Tibial nerve (tissue), 4 donors: Measurements from ENCODE around the gene RAPGEF2. TPM values are rescaled to one million over a fixed set of nuclear protein-coding genes. Genes with fewer than 3 reads are reported as not detected.

ENCODE experiments used
- DNase-seq, 2 donors: peaks; one replicate each; pipeline ENCODE4 v3.0.0-alpha.2; 2019; ENCODE audit warnings: low spot score in 2 of 2
- H3K27ac ChIP-seq, 4 donors: fragments of 200-600 bp; sonication (generic) in 3 of 4; one replicate each; pipeline ENCODE4 v1.5.1; 2017 to 2019; ENCODE audit warnings: mild to moderate bottlenecking in 1 of 4
- H3K27me3 ChIP-seq, 2 donors: fragments of 200-600 bp; sonication (generic) in 1 of 2; one replicate each; pipeline versions ENCODE4 v1.5.1 to v1.6.0; 2017 to 2019
- H3K36me3 ChIP-seq, 3 donors: fragments of 200-600 bp; sonication (generic); one replicate each; pipeline ENCODE4 v1.5.1; 2018 to 2019
- H3K4me1 ChIP-seq, 4 donors: fragments of 200-600 bp; sonication (generic) in 3 of 4; one replicate each; pipeline ENCODE4 v1.5.1; 2017 to 2019
- H3K4me3 ChIP-seq, 4 donors: fragments of 200-600 bp; sonication (generic) in 3 of 4; one replicate each; pipeline ENCODE4 v1.5.1; 2017 to 2019; ENCODE audit warnings: mild to moderate bottlenecking in 1 of 4, moderate library complexity in 1 of 4
- H3K9me3 ChIP-seq, 4 donors: fragments of 200-600 bp; sonication (generic) in 3 of 4; one replicate each; pipeline ENCODE4 v1.5.1; 2017 to 2019
- EP300 ChIP-seq, 2 donors: sonication (generic); formaldehyde crosslinking; IDR thresholded peaks; one replicate each; pipeline ENCODE4 v1.6.1; 2017; ENCODE audit warnings: antibody characterized with exemption in 2 of 2, mild to moderate bottlenecking in 1 of 2
- POLR2A ChIP-seq, 2 donors: fragments of 450-650 bp; IDR thresholded peaks; one replicate each; pipeline ENCODE4 v1.6.1; 2017; ENCODE audit warnings: antibody characterized with exemption in 2 of 2, mild to moderate bottlenecking in 2 of 2, moderate library complexity in 2 of 2
- WGBS, 2 donors: methylation state at CpG; one replicate each; pipeline ENCODE4 v1.1.5; 2018; 5-methylcytosine and 5-hydroxymethylcytosine counted together
- total RNA-seq, 4 donors: library from RNA; depleted of rRNA; stranded (reverse); fragments of >200 nt; gene quantifications; one replicate each; pipeline ENCODE4 v1.1.0, GENCODE V29; 2016
- TF ChIP-seq, protein P1 (sequence below), 5 experiments: fragments of 200-600 bp in 3 of 5; fragments of 450-650 bp in 2 of 5; sonication (generic) in 3 of 5; IDR thresholded peaks; one replicate each; pipeline ENCODE4 v1.5.1; 2016 to 2019; ENCODE audit warnings: antibody characterized with exemption in 5 of 5, mild to moderate bottlenecking in 3 of 5, moderate library complexity in 2 of 5

RAPGEF2 gene
- total RNA-seq, 4 donors from 2014 or later: 61.0 to 81.5 (median 69.5) TPM

DNA sequence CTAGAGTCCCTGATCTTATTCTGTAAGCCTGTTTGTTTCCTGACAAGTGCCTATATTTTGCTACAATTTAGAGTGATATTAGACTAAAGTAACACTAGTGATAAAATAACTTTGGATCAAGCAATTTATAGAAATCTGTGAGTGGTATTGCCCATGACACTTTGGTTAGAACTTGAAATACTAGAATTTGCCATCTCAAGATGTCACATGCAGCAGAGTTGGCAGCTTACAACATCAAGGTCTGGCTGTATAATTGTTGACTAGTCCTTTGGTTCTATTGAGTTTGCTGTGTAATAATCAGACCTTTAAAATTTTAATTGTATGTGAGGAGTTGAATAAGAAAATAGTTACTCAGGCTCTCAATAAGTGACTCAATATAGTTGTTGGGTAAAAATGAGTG is 167.1 kb downstream of the RAPGEF2 start:
- Histone ChIP-seq H3K9me3 (no peaks in the 10 kb centered on the region), H3K27me3 (no peaks in the 10 kb centered on the region), H3K4me1 (peaks cover 0 to 71% (median 19%) of the 10 kb centered on the region in 4 donors), H3K27ac (peak overlapping the region in 3 of 4 donors; percentile 1 to 81 (median 81)), H3K4me3 (no peak overlapping the region), H3K36me3 (no peaks in the 10 kb centered on the region)
- TF ChIP-seq, protein P1, sequence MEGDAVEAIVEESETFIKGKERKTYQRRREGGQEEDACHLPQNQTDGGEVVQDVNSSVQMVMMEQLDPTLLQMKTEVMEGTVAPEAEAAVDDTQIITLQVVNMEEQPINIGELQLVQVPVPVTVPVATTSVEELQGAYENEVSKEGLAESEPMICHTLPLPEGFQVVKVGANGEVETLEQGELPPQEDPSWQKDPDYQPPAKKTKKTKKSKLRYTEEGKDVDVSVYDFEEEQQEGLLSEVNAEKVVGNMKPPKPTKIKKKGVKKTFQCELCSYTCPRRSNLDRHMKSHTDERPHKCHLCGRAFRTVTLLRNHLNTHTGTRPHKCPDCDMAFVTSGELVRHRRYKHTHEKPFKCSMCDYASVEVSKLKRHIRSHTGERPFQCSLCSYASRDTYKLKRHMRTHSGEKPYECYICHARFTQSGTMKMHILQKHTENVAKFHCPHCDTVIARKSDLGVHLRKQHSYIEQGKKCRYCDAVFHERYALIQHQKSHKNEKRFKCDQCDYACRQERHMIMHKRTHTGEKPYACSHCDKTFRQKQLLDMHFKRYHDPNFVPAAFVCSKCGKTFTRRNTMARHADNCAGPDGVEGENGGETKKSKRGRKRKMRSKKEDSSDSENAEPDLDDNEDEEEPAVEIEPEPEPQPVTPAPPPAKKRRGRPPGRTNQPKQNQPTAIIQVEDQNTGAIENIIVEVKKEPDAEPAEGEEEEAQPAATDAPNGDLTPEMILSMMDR (IDR thresholded peaks at IDR 0.05): no peak
- TF ChIP-seq POLR2A (IDR thresholded peaks at IDR 0.05) (no peak), EP300 (IDR thresholded peaks at IDR 0.05) (no peak)
- no peak for DNase-seq

DNA sequence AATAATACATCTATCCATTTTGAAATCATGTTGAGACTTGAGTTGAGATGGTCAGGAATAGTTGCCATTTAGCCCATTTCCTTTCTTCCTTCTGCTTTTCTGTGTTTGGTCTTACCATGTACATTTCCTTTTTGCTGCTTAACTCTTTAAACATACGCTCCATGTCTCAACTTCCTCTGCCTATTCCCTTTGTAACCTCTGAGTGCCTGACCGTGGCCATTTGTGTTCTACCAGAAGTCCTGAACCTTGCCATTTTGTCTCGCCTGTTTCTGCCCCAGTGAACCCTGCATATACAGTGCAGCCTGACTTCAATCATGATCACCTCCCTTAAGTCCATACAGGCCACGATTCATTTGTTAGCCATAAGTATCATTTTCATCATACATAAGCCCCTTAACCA is 169.0 kb downstream of the RAPGEF2 start:
- Histone ChIP-seq H3K9me3 (no peaks in the 10 kb centered on the region), H3K36me3 (no peaks in the 10 kb centered on the region), H3K27me3 (no peaks in the 10 kb centered on the region), H3K4me3 (no peak overlapping the region), H3K4me1 (peaks cover 0 to 66% (median 17%) of the 10 kb centered on the region in 4 donors), H3K27ac (peak overlapping the region in 2 of 4 donors; percentile 44 to 81)
- DNase-seq: no peak
- TF ChIP-seq POLR2A (IDR thresholded peaks at IDR 0.05) (no peak), EP300 (IDR thresholded peaks at IDR 0.05) (peak in 1 of 2 donors; percentile 32)
- TF ChIP-seq, protein P1 (IDR thresholded peaks at IDR 0.05): no peak
- 61 to 76% methylated on average over 4 of the region's 4 CpGs for WGBS, 2 donors

DNA sequence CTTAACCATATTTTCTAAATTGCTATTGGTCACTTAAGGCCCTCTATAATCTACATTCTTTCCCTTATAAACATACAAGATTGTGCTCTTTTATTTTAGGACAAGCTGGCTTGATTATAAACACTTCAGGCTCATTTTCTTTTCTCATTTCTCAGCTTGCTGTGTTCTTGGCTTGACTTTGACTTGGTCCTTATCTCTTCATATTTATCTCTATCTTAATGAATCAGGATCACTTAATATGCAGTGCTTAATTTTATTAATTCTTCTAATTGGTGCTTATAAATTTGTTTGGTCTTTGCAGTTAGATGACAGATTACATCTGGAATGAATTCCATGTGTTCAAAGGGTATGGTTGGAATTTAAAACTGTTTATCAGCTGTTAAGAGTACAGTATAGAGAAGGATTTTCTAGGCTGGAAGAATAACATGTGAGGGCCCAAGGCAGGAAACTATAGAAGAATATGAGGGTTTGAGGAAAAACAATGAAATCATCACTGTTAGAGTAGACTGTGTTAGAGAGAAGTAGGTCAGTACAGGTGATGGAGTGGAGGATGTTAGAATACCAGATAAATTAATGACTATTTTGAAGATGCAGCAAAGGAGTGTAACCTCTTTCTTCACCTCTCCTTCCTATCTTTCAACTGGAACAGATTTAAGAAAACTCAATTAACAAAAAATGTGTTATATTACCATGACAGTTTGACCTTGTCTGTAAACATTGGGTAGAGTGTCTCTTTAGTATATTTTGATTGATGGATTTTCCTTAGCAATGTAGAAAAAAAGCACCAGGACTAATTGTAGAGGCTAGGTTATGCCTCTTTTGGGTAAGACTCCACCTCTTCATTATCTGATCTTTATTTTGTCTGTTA is 169.6 kb downstream of the RAPGEF2 start:
- no peak for DNase-seq
- Histone ChIP-seq H3K27me3 (no peaks in the 10 kb centered on the region), H3K4me1 (peaks cover 0 to 59% (median 14%) of the 10 kb centered on the region in 4 donors), H3K4me3 (no peak overlapping the region), H3K9me3 (no peaks in the 10 kb centered on the region), H3K27ac (peak overlapping the region in 2 of 4 donors; percentile 44 to 81), H3K36me3 (no peaks in the 10 kb centered on the region)
- TF ChIP-seq EP300 (IDR thresholded peaks at IDR 0.05) (no peak), POLR2A (IDR thresholded peaks at IDR 0.05) (no peak)
- TF ChIP-seq, protein P1 (IDR thresholded peaks at IDR 0.05): no peak

DNA sequence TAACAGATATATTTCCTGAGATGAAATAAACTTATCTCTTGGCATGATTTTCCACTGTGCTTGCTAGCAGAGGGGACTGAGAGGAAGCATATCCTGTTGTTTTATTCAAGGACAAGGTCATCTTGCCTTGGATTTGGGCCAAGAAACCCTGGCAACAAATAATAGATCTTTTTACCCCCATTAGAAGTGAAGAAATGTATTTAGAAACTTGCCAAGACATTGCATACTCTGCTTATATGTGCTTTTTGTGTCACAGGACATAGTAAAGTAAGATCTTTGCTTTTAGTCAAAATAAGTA is 170.2 kb downstream of the RAPGEF2 start:
- H3K4me1 ChIP-seq: peaks cover 0 to 56% (median 14%) of the 10 kb centered on the region in 4 donors
- peak overlapping the region in 2 of 4 donors; percentile 44 to 81 for H3K27ac ChIP-seq
- H3K27me3 ChIP-seq: no peaks in the 10 kb centered on the region
- no peaks in the 10 kb centered on the region for H3K36me3 ChIP-seq
- H3K4me3 ChIP-seq: no peak overlapping the region
- H3K9me3 ChIP-seq: no peaks in the 10 kb centered on the region
- DNase-seq: no peak
- TF ChIP-seq EP300 (IDR thresholded peaks at IDR 0.05) (no peak), POLR2A (IDR thresholded peaks at IDR 0.05) (no peak)
- TF ChIP-seq, protein P1 (IDR thresholded peaks at IDR 0.05): no peak

DNA sequence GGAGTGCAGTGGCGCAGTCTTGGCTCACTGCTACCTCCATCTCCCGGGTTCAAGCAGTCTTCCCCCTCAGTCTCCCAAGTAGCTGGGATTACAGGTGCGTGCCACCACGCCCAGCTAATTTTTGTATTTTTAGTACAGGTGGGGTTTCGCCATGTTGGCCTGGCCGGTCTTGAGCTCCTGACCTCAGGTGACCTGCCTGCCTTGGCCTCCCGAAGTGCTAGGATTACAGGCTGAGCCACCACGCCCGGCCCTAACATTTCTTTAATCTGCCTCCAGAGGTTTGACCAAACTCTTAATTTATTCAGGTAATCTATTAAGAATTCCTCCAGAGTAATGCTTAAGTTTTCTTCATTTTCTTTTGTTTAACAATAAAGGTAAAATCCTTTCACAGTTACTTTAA is 171.0 kb downstream of the RAPGEF2 start:
- Histone ChIP-seq H3K27me3 (no peaks in the 10 kb centered on the region), H3K9me3 (no peaks in the 10 kb centered on the region), H3K27ac (peak overlapping the region in 1 of 4 donors; percentile 81), H3K4me3 (no peak overlapping the region), H3K4me1 (peaks cover 0 to 55% (median 14%) of the 10 kb centered on the region in 4 donors), H3K36me3 (no peaks in the 10 kb centered on the region)
- TF ChIP-seq POLR2A (IDR thresholded peaks at IDR 0.05) (no peak), EP300 (IDR thresholded peaks at IDR 0.05) (no peak)
- TF ChIP-seq, protein P1 (IDR thresholded peaks at IDR 0.05): no peak
- 78 to 84% methylated on average over 9 of the region's 9 CpGs for WGBS, 2 donors
- no peak for DNase-seq
